Natural killer cell (primary cell): ENCODE measurements around the gene CCDC85A. TPM values are rescaled to one million over a fixed set of nuclear protein-coding genes. Genes with fewer than 3 reads are reported as not detected.

ENCODE experiments used
- ATAC-seq, 3 donors: fragments of 150-1000 bp in 2 of 3; fragments of 200-7000 bp in 1 of 3; cut with Tn5 transposase; 1 replicate in 1 of 3; 2 replicates in 2 of 3; pipeline ENCODE4 v1.10.0; 2021; ENCODE audit warnings: mild to moderate bottlenecking in 2 of 3, moderate library complexity in 2 of 3
- DNase-seq, 2 donors: peaks; one replicate each; pipeline versions ENCODE4 v3.0.0 to v3.0.0-alpha.2; 2013 to 2021; ENCODE audit warnings: mixed read lengths in 1 of 2
- H3K27ac ChIP-seq: one replicate; pipeline ENCODE4 v1.5.1; 2013; ENCODE audit warnings: mild to moderate bottlenecking, low read length
- H3K27me3 ChIP-seq: one replicate; pipeline ENCODE4 v1.6.1; 2013; ENCODE audit warnings: low read length; ENCODE audit not compliant: control insufficient read depth, insufficient read depth
- H3K36me3 ChIP-seq: one replicate; pipeline ENCODE4 v1.6.1; 2013; ENCODE audit warnings: low read length; ENCODE audit not compliant: control insufficient read depth, insufficient read depth
- H3K4me1 ChIP-seq: one replicate; pipeline ENCODE4 v1.6.1; 2013; ENCODE audit warnings: low read length; ENCODE audit not compliant: control insufficient read depth, insufficient read depth
- H3K4me3 ChIP-seq: one replicate; pipeline ENCODE4 v1.5.1; 2013; ENCODE audit warnings: low read length
- H3K9me3 ChIP-seq: one replicate; pipeline ENCODE4 v1.6.1; 2013; ENCODE audit warnings: low read length; ENCODE audit not compliant: control insufficient read depth, insufficient read depth
- H3K27ac Mint-ChIP-seq, 2 donors: one replicate each; pipeline ENCODE4 v1.8.0; 2022; ENCODE audit warnings: mild to moderate bottlenecking in 2 of 2, mixed read lengths in 2 of 2, moderate library complexity in 1 of 2
- H3K27me3 Mint-ChIP-seq, 2 donors: one replicate each; pipeline ENCODE4 v1.8.0; 2022; ENCODE audit warnings: low read depth in 2 of 2, mixed read lengths in 2 of 2
- H3K36me3 Mint-ChIP-seq: one replicate; pipeline ENCODE4 v1.8.0; 2022; ENCODE audit warnings: mixed read lengths
- H3K4me1 Mint-ChIP-seq, 2 donors: one replicate each; pipeline ENCODE4 v1.8.0; 2022; ENCODE audit warnings: mixed read lengths in 2 of 2
- H3K4me3 Mint-ChIP-seq: one replicate; pipeline ENCODE4 v1.8.0; 2022; ENCODE audit warnings: mild to moderate bottlenecking, moderate library complexity, mixed read lengths
- H3K9me3 Mint-ChIP-seq, 2 donors: one replicate each; pipeline ENCODE4 v1.8.0; 2022; ENCODE audit warnings: mixed read lengths in 2 of 2
- WGBS: methylation state at CpG from one replicate; pipeline ENCODE4 v1.1.7; 2013; ENCODE audit warnings: missing lambda C conversion rate; ENCODE audit not compliant: insufficient coverage; 5-methylcytosine and 5-hydroxymethylcytosine counted together
- intact Hi-C: fragments of 100-400 bp; cut with micrococcal nuclease; formaldehyde crosslinking; loops from one replicate; pipeline ENCODE4 v1.14.2; 2022
- total RNA-seq, 4 donors: library from RNA; stranded (reverse); fragments of 120-200 nt in 1 of 4; gene quantifications; one replicate each; pipeline versions ENCODE4 v1.2.3 to v1.2.4, GENCODE V29; 2013 to 2022
- TF ChIP-seq, protein P1 (sequence below): fragments of 200-600 bp; IDR thresholded peaks from one replicate; pipeline ENCODE4 v1.8.0; 2022; ENCODE audit warnings: antibody characterized with exemption

The CCDC85A gene
- total RNA-seq, 3 donors from 2014 or later (not counting 1 experiment from before 2014, with no cell fraction given): not detected

DNA sequence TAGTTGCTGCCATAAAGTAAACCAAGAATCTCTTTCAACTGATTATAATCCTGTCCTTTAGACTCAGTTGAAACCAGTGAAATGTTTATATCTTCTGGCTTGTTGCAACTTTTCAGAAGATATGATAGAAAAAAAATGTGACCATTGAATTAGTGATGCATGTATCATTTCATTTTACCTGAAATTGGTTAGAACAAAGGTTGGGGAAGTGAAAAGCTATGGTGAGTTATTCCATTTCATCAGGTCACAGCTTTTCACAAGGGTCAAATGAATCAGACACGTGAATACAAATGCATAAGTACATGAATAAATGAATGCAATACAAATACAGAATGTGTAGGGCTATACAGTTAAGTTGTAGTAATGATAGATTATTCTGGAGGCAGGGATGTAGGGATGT lies 15.1 kb downstream of the CCDC85A start:
- Histone ChIP-seq H3K36me3 (no peaks in the 10 kb centered on the region), H3K4me1 (no peaks in the 10 kb centered on the region), H3K9me3 (no peaks in the 10 kb centered on the region), H3K27me3 (no peaks in the 10 kb centered on the region), H3K27ac (no peak overlapping the region), H3K4me3 (no peak overlapping the region)
- intact Hi-C loops: no loop called here
- H3K9me3 Mint-ChIP-seq: peaks cover 0 to 2% of the 10 kb centered on the region in 2 donors
- TF ChIP-seq, protein P1, sequence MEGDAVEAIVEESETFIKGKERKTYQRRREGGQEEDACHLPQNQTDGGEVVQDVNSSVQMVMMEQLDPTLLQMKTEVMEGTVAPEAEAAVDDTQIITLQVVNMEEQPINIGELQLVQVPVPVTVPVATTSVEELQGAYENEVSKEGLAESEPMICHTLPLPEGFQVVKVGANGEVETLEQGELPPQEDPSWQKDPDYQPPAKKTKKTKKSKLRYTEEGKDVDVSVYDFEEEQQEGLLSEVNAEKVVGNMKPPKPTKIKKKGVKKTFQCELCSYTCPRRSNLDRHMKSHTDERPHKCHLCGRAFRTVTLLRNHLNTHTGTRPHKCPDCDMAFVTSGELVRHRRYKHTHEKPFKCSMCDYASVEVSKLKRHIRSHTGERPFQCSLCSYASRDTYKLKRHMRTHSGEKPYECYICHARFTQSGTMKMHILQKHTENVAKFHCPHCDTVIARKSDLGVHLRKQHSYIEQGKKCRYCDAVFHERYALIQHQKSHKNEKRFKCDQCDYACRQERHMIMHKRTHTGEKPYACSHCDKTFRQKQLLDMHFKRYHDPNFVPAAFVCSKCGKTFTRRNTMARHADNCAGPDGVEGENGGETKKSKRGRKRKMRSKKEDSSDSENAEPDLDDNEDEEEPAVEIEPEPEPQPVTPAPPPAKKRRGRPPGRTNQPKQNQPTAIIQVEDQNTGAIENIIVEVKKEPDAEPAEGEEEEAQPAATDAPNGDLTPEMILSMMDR: no peak
- H3K36me3 Mint-ChIP-seq: no peaks in the 10 kb centered on the region
- H3K27me3 Mint-ChIP-seq: no peaks in the 10 kb centered on the region
- DNase-seq (no peak), ATAC-seq (no peak)
- no peak overlapping the region for H3K27ac Mint-ChIP-seq
- H3K4me3 Mint-ChIP-seq: no peak overlapping the region
- no peaks in the 10 kb centered on the region for H3K4me1 Mint-ChIP-seq
- no CpG with 5 or more reads among the region's 1 CpG for WGBS

DNA sequence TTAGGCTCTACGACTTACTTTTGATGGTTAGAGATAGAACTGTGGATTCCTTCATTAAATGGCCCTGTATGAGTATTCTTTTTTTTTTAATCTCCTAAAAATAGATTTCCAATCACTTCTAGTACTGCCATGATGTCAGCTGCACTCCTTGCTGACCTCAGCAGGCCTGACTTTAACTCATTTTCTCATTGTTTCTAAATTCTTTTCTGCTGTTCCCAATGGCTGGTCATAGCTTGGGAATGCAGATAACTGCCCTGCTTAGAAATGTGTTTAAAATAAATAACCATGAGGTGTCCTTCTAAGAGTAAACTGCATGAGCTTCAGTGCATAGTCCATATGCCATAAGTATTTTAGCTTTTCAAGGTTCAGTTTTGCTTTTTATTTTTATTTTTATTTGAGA lies 15.7 kb downstream of the CCDC85A start:
- no peaks in the 10 kb centered on the region for H3K27me3 ChIP-seq
- Mint-ChIP-seq H3K36me3 (no peaks in the 10 kb centered on the region), H3K27me3 (no peaks in the 10 kb centered on the region), H3K4me3 (no peak overlapping the region), H3K4me1 (no peaks in the 10 kb centered on the region), H3K9me3 (peaks cover 0 to 2% of the 10 kb centered on the region in 2 donors), H3K27ac (no peak overlapping the region)
- H3K4me3 ChIP-seq: no peak overlapping the region
- no peaks in the 10 kb centered on the region for H3K36me3 ChIP-seq
- H3K4me1 ChIP-seq: no peaks in the 10 kb centered on the region
- 83% methylated on average over 1 of the region's 1 CpG for WGBS
- intact Hi-C loops: no loop called here
- H3K9me3 ChIP-seq: no peaks in the 10 kb centered on the region
- H3K27ac ChIP-seq: no peak overlapping the region
- DNase-seq: no peak
- TF ChIP-seq, protein P1: no peak
- ATAC-seq: no peak

DNA sequence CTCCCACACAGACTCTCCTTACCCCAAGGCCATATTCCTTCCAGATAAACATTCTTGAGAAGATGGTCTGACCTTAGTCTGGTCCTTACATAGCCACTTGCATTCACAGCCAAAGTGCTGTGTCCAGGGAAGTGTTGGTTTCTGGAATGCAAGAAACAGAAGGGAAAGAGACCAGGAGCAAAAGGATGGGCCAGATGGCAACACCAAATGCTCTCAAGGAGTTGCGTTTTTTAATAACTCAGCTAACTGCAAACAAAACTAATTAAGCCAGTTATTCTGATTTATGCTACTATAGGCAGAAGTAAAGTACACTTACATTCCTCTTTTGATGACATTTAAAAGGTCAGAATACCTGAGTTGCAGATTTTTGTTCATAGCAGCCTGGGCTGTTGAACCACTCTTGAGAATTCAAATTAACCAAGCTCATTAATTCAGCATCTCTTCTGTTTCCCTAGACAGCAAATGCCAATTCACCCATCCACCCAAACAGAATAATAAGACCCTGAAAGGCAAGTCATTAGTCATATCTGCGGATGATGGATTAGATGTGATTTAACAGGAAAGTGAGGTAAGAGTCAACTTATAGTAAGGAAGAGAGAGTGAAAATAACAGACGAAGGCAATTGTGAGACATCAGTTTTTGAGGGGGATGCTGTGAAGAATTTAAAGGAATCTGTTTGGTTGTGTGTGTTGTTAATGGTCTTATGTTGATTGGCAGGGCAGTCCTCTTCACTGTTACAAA lies 18.8 kb downstream of the CCDC85A start:
- Mint-ChIP-seq H3K27ac (no peak overlapping the region), H3K4me1 (no peaks in the 10 kb centered on the region), H3K27me3 (no peaks in the 10 kb centered on the region), H3K36me3 (no peaks in the 10 kb centered on the region), H3K4me3 (no peak overlapping the region), H3K9me3 (peaks cover 3 to 4% of the 10 kb centered on the region in 2 donors)
- H3K4me1 ChIP-seq: no peaks in the 10 kb centered on the region
- no peaks in the 10 kb centered on the region for H3K36me3 ChIP-seq
- H3K4me3 ChIP-seq: no peak overlapping the region
- TF ChIP-seq, protein P1: no peak
- intact Hi-C loops: no loop called here
- DNase-seq (no peak), ATAC-seq (no peak)
- no peak overlapping the region for H3K27ac ChIP-seq
- no peaks in the 10 kb centered on the region for H3K27me3 ChIP-seq
- WGBS: 86% methylated on average over 3 of the region's 3 CpGs
- no peaks in the 10 kb centered on the region for H3K9me3 ChIP-seq

DNA sequence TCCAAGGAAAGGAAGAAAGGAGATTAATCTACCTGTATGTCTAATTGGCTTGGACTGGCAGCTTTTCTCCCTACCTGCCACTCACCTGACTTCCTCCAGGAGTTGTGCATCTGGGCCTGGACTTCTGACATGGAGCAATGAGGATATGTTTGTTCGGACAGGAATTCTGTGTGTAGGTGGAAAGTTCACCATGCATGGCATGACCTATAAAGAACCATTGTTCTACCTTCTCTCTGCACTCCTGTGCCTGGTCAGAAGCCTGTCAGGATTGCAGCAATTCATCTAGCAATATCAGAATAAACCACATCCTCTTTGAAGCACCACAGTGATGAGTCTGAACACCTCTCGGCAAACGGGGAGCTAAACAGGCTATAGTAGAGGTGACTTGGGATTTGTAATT lies 20.8 kb downstream of the CCDC85A start:
- no peaks in the 10 kb centered on the region for H3K4me1 ChIP-seq
- H3K4me3 Mint-ChIP-seq: no peak overlapping the region
- H3K4me1 Mint-ChIP-seq: no peaks in the 10 kb centered on the region
- DNase-seq (no peak), ATAC-seq (no peak)
- no peaks in the 10 kb centered on the region for H3K9me3 ChIP-seq
- intact Hi-C loops: no loop called here
- WGBS: 79% methylated on average over 2 of the region's 3 CpGs
- H3K9me3 Mint-ChIP-seq: peaks cover 3 to 4% of the 10 kb centered on the region in 2 donors
- no peaks in the 10 kb centered on the region for H3K36me3 Mint-ChIP-seq
- H3K27me3 Mint-ChIP-seq: no peaks in the 10 kb centered on the region
- H3K27ac ChIP-seq: no peak overlapping the region
- TF ChIP-seq, protein P1: no peak
- H3K27ac Mint-ChIP-seq: no peak overlapping the region
- H3K36me3 ChIP-seq: no peaks in the 10 kb centered on the region
- no peak overlapping the region for H3K4me3 ChIP-seq
- H3K27me3 ChIP-seq: no peaks in the 10 kb centered on the region
